Activated naive CD4-positive, alpha-beta T cell treated with anti-CD3 and anti-CD28 coated beads, Interleukin-2, amount 10 ng/mL, durations not matched to agents 7 days and 5 days (primary cell): ENCODE results near the gene CDH6.
"Not testable (repeated sequence)": the region's sequence is repeated elsewhere in the genome, so short reads cannot be mapped to it uniquely, and the experiment has no call there.

Source experiments
- CTCF ChIA-PET: fragments of 350-600 bp; sonication (Branson Sonifier 250); formaldehyde crosslinking; loops from one replicate; lab custom pipeline; 2021; ENCODE audit warnings: antibody characterized with exemption; lab: Charles Lee
- DNase-seq: peaks from one replicate; pipeline ENCODE4 v3.0.0-alpha.2; 2020
- H3K27ac Mint-ChIP-seq: one replicate; pipeline ENCODE4 v1.8.0; 2021; ENCODE audit warnings: mild to moderate bottlenecking, moderate library complexity, mixed read lengths
- H3K27me3 Mint-ChIP-seq: one replicate; pipeline ENCODE4 v1.8.0; 2021; ENCODE audit warnings: mild to moderate bottlenecking, mixed read lengths
- H3K36me3 Mint-ChIP-seq: one replicate; pipeline ENCODE4 v1.8.0; 2021; ENCODE audit warnings: mixed read lengths
- H3K4me1 Mint-ChIP-seq: one replicate; pipeline ENCODE4 v1.8.0; 2021; ENCODE audit warnings: mixed read lengths
- H3K4me3 Mint-ChIP-seq: one replicate; pipeline ENCODE4 v1.8.0; 2021; ENCODE audit warnings: mild to moderate bottlenecking, moderate library complexity, mixed read lengths
- H3K9me3 Mint-ChIP-seq: one replicate; pipeline ENCODE4 v1.8.0; 2021; ENCODE audit warnings: mixed read lengths

The CDH6 gene

DNA sequence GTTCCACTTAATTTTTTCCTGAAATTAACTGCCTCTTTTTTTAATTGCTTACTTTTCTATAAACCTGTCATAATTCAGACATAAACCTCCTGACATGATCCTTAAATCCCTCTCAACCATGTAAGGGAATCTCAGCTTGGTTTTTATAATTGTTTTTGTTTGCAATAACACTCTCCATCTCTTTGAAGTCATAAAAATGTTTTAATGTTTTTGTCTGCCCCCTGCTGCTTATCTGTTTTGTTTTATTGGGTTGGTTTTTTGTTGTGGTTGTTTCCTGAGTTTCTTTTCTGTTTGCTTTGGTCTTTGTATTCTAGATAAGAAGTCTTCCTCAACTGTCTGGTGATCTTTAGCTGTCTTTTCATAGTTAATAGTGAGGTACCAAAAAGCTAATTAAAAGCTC lies 142.0 kb downstream of the CDH6 start:
- DNase-seq = no peak
- Mint-ChIP-seq H3K9me3 (no peaks in the 10 kb centered on the region), H3K4me1 (no peaks in the 10 kb centered on the region), H3K36me3 (no peaks in the 10 kb centered on the region), H3K27ac (no peak overlapping the region), H3K27me3 (no peaks in the 10 kb centered on the region), H3K4me3 (no peak overlapping the region)
- CTCF ChIA-PET = no interaction called here

DNA sequence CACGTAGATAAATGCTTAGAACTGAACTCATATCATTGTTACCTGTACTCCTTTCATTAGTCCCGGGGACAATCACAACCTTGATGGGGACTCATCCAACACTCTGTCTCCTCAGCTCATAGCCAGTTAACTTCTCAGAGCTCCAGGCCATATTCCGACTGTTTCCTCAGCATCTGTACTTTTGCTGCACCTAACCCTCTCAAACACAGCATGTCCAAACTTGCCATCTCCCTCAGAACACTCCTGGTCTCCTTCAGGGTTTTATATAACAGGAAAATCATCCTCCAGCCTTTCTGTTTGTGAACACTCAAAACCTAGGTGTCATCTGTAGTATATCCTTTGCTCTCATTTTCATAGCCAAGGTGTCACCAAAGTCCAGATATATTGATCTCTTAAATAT lies 150.5 kb downstream of the CDH6 start:
- Mint-ChIP-seq H3K4me1 (no peaks in the 10 kb centered on the region), H3K27me3 (no peaks in the 10 kb centered on the region), H3K4me3 (no peak overlapping the region), H3K9me3 (no peaks in the 10 kb centered on the region), H3K27ac (no peak overlapping the region), H3K36me3 (no peaks in the 10 kb centered on the region)
- CTCF ChIA-PET = no interaction called here
- DNase-seq = no peak

DNA sequence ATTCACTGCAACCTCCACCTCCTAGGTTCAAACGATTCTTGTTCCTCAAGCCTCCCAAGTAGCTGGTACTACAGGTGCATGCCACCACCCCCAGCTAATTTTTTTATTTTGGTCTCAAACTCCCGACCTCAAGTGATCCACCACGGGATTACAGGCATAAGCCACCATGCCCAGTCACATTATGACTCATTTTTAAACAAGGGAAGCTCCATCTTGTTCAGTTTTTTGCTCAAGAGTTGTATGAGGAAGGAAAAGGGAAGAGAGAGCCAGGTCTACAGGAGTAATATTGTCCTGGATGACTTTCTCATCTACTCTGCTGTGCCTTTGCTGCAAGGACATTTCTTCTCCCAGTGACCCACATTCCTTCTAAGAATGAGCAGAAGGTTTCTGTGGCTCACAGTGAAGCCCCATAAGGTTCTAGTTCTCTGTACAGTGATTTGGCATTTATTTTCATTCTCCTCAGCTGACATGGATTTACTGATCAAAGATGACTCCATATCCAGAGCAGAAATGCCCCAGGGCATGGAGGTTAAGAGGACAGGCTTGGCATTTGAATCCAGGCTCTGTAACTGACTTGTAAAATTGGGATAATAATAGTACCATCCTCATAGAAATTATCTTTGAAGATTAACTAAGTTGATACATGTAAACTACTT lies 153.5 kb downstream of the CDH6 start:
- CTCF ChIA-PET = no interaction called here
- Mint-ChIP-seq H3K27ac (no peak overlapping the region), H3K4me1 (no peaks in the 10 kb centered on the region), H3K9me3 (no peaks in the 10 kb centered on the region), H3K36me3 (no peaks in the 10 kb centered on the region), H3K27me3 (peaks cover 6% of the 10 kb centered on the region), H3K4me3 (no peak overlapping the region)
- DNase-seq = no peak

DNA sequence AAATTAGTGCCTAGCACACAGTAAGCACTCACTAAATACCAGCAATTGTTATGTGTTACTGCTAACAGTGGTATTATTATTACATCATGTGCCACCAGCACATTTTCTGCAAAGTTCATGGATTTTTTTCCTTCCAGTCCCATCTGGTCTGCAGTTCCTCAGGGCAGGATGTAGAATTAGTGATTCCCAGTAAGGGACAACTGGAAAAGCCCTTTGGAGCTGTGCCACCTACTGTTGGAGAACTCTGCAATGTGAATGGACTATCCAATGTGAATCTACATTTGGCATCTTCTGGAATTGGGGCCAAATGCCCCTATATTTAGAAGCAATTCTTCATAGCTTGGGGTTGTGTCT lies 154.0 kb downstream of the CDH6 start:
- no peak overlapping the region for H3K27ac Mint-ChIP-seq
- H3K4me3 Mint-ChIP-seq = no peak overlapping the region
- no peaks in the 10 kb centered on the region for H3K9me3 Mint-ChIP-seq
- DNase-seq = no peak
- H3K27me3 Mint-ChIP-seq = peaks cover 6% of the 10 kb centered on the region
- no peaks in the 10 kb centered on the region for H3K4me1 Mint-ChIP-seq
- CTCF ChIA-PET = no interaction called here
- H3K36me3 Mint-ChIP-seq = no peaks in the 10 kb centered on the region

DNA sequence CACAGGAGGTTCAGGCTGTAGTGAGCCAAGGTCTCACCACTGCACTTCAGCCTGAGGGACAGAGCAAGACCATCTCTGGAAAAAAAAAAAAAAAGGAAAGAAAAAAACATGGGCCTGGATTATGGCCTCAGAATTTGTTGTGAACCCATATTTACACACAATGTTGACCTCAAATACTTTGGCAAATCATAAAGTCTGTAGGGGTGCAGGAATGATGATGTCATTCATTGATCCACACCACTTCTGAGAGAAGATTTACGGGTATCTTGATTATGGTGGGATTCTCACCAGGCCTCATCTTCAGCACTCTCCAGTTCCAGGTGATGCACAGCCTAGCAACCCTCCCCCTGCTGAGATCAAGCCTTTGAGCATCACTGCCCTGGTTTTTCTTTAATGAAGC lies 156.9 kb downstream of the CDH6 start:
- Mint-ChIP-seq H3K36me3 (no peaks in the 10 kb centered on the region), H3K4me1 (no peaks in the 10 kb centered on the region), H3K9me3 (no peaks in the 10 kb centered on the region), H3K27me3 (peaks cover 6% of the 10 kb centered on the region), H3K4me3 (no peak overlapping the region), H3K27ac (no peak overlapping the region)
- CTCF ChIA-PET = no interaction called here
- DNase-seq = no peak

DNA sequence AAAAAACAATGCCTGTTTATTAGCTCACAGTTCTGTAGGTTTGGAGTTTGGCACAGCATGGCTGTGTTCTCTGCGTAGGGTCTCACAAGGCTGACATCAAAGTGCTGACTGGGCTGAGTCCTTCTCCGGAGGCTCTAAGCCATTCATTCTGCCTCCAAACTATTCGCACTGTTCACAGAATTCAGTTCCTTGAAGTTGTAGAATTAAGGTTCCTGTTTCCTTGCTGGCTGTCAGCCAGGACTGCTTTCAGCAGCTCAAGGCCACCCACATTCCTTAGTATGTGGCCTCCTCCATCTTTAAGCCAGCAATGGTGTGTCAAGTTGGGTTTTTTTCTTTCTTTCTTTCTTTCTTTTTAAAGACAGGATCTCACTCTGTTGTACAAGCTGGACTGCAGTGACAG lies 161.9 kb downstream of the CDH6 start:
- Mint-ChIP-seq H3K27ac (no peak overlapping the region), H3K36me3 (no peaks in the 10 kb centered on the region), H3K4me3 (no peak overlapping the region), H3K9me3 (no peaks in the 10 kb centered on the region), H3K27me3 (peaks cover under 1% of the 10 kb centered on the region), H3K4me1 (no peaks in the 10 kb centered on the region)
- DNase-seq = no peak
- CTCF ChIA-PET = no interaction called here

DNA sequence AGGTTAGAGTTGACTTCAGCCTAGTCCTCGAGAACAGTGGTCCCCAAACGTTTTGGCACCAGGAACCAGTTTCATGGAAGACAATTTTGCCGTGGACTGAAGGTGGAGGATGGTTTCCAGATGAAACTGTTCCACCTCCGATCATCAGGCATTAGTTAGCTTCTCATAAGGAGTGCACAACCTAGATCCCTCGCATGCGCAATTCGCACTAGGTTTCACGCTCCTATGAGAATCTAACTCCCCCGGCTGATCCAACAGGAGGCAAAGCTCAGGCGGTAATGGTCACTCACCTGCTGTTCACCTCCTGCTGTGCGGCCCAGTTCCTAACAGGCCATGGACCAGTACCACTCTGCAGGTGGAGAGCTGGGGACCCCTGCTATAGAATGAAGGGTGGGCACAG lies 163.6 kb downstream of the CDH6 start:
- no peaks in the 10 kb centered on the region for H3K9me3 Mint-ChIP-seq
- H3K27ac Mint-ChIP-seq = no peak overlapping the region
- no peak overlapping the region for H3K4me3 Mint-ChIP-seq
- DNase-seq = no peak
- H3K27me3 Mint-ChIP-seq = no peaks in the 10 kb centered on the region
- CTCF ChIA-PET = no interaction called here
- H3K36me3 Mint-ChIP-seq = no peaks in the 10 kb centered on the region
- H3K4me1 Mint-ChIP-seq = no peaks in the 10 kb centered on the region

DNA sequence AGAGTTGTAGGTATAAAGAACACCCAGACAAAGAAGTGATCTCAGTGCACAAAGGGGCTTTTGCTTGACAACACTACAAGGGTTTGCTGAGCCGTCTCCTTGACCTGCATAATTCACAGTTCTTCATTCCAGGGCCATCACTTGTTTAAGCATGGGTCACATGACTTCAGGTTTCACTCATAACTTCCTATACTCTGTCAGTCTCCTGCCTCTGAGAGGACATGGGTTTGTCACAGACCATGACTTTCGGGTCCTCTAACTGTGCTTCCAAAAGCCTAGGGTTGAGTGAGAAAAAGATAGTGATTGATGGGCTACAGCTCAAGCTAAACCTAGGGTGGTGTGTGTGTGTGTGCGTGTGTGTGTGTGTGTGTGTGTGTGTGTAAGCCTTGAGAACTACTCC lies 166.4 kb downstream of the CDH6 start:
- Mint-ChIP-seq H3K9me3 (no peaks in the 10 kb centered on the region), H3K4me3 (no peak overlapping the region), H3K27me3 (no peaks in the 10 kb centered on the region), H3K27ac (no peak overlapping the region), H3K36me3 (no peaks in the 10 kb centered on the region), H3K4me1 (no peaks in the 10 kb centered on the region)
- no peak for DNase-seq
- CTCF ChIA-PET = interaction anchor here (0.8 kb wide), 1 partner anchor 34 kb away, joined by 4 read pairs; no protein-coding TSS in a partner anchor

DNA sequence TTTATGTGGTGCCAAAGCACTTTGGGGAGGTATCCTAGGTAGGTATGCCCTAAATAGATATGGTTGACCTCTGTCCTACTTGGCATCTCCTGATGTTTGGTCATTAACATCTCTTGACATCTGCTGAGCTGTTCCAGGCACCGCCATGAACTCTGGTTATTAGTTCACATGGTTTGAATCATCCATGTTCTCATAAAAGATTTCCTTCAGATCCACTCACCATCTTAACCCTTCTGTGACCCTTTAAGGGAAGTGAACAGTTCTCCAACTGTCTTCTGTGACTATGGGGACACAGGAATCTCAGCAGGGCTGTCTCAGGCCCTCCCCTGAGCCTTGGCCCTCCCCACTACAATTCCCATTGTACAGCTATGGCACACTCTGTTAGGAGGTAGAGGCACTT lies 167.7 kb downstream of the CDH6 start:
- H3K4me1 Mint-ChIP-seq = no peaks in the 10 kb centered on the region
- CTCF ChIA-PET = no interaction called here
- no peaks in the 10 kb centered on the region for H3K9me3 Mint-ChIP-seq
- no peak for DNase-seq
- H3K27ac Mint-ChIP-seq = no peak overlapping the region
- no peaks in the 10 kb centered on the region for H3K27me3 Mint-ChIP-seq
- no peak overlapping the region for H3K4me3 Mint-ChIP-seq
- H3K36me3 Mint-ChIP-seq = no peaks in the 10 kb centered on the region

DNA sequence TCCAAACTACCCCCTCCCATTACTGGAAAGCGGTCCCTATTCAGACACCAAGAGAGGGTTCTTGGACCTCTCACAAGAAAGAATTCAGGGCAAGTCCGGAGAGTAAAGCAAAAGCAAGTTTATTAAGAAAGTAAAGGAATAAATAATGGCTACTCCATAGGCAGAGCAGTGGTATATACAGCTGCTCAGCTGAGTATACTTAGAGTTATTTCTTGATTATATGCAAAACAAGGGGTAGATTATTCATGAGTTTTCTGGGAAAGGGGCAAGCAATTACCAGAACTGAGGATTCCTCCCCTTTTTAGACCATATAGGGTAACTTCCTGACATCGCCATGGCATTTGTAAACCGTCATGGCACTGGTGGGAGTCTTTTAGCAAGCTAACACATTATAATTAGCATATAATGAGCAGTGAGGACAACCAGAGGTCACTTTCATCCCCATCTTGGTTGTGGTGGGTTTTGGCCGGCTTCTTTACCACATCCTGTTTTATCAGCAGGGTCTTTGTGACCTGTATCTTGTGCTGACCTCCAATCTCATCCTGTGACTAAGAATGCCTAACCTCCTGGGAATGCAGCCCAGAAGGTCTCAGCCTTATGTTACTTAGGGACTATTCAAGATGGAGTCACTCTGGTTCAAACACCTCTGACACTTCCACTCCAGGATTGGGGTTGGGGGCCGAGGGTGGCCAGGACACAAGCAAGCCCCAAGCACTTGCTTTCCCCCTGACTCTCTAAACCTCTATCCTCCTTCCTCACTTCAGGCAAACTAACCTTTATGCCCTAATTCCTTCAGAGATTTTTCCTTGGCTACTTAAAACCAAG lies 168.4 kb downstream of the CDH6 start:
- H3K4me3 Mint-ChIP-seq, H3K27me3 Mint-ChIP-seq, DNase-seq, H3K27ac Mint-ChIP-seq, CTCF ChIA-PET, H3K4me1 Mint-ChIP-seq, H3K36me3 Mint-ChIP-seq, H3K9me3 Mint-ChIP-seq: not testable (repeated sequence)

DNA sequence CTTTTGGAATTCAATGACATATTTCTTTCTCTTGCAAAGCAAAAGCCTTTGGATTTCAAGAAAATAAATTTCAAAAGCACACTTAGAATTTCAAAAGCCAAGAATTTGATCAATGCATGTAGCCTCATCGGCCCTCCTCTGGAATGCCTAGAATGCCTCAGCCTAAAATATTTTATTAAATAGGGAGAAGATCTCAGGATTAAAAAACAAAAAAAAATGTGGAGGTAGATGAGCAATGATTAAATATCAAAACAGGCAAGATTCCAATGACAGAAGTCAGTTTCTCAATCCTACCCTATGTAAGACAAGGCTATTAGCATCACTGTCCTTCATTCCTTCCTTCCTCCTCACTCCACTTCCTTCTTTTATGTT lies 169.0 kb downstream of the CDH6 start:
- Mint-ChIP-seq H3K4me1 (no peaks in the 10 kb centered on the region), H3K9me3 (no peaks in the 10 kb centered on the region), H3K27me3 (no peaks in the 10 kb centered on the region)

DNA sequence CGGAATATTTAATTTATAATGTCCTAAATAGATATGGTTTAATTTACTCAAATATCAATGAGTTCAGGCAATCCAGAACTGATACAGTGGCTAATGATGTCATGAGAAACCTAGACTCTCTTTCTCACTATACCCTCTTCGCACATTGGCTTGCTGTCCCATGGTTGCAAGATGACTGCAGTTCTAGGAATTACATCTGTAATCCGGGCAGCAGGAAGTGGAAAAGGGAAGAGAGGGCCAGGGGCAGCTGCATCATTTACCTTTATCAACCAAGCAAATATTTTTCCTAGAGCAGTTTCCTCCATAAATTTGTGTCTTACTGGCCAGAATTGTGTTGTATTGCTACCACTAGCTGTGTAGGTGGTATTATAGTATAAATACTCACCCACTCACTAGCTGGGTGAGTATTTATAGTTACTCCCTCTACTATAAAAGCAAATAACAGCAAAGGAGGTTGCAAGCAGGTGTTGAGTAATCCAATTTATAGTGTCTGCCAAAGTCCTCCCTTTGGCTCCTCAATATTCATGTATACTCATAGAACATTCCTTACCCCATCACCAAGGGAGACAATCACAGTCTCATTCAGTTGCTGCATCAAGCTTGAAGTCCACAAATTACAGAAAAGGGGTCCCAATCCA lies 169.6 kb downstream of the CDH6 start:
- H3K27me3 Mint-ChIP-seq = no peaks in the 10 kb centered on the region
- no peaks in the 10 kb centered on the region for H3K4me1 Mint-ChIP-seq
- H3K9me3 Mint-ChIP-seq = no peaks in the 10 kb centered on the region
- no peak overlapping the region for H3K4me3 Mint-ChIP-seq
- no peaks in the 10 kb centered on the region for H3K36me3 Mint-ChIP-seq
- H3K27ac Mint-ChIP-seq = no peak overlapping the region
- CTCF ChIA-PET = no interaction called here
- no peak for DNase-seq

More for the DNA sequence above, 169.0 kb downstream of the CDH6 start:
- CTCF ChIA-PET = no interaction called here
- H3K36me3 Mint-ChIP-seq = no peaks in the 10 kb centered on the region
- DNase-seq = no peak
- H3K4me3 Mint-ChIP-seq = no peak overlapping the region
- no peak overlapping the region for H3K27ac Mint-ChIP-seq

DNA sequence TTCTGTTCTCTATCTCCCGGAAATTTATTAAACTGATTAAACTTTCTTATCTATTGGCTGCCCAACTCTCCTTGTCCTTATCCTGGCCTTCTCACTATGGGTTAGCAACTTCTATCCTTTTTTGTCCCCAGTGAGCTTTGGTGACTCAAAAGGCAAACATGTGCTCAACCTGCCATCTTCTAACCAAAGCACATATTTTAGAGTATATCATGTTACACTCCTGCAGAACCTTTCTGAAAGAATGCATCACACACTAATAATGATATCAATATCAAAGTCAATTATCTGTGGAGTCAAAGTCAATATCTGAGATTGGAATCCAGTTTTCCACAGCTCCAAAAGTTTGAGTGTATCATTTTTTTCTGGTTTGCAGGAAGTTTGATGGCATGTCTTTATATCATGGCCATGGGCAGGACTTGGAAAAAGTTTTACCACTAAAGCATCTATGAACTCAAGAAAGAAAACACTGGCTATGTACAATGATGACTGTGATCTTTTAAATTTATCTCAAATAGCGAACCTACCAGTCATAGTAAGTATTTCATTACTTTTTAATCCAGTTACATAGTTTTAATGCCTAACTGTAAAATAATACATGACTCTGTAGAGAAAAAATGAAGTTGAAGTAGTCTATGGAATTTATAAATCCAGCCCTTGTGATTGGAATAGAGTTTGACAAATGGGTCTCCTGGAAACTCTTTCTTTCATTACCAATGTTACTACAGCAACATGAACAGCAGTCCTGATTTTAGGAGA lies 171.6 kb downstream of the CDH6 start:
- H3K27ac Mint-ChIP-seq = no peak overlapping the region
- no peaks in the 10 kb centered on the region for H3K4me1 Mint-ChIP-seq
- no peaks in the 10 kb centered on the region for H3K36me3 Mint-ChIP-seq
- CTCF ChIA-PET = no interaction called here
- no peaks in the 10 kb centered on the region for H3K27me3 Mint-ChIP-seq
- H3K9me3 Mint-ChIP-seq = no peaks in the 10 kb centered on the region
- no peak overlapping the region for H3K4me3 Mint-ChIP-seq
- DNase-seq = no peak

DNA sequence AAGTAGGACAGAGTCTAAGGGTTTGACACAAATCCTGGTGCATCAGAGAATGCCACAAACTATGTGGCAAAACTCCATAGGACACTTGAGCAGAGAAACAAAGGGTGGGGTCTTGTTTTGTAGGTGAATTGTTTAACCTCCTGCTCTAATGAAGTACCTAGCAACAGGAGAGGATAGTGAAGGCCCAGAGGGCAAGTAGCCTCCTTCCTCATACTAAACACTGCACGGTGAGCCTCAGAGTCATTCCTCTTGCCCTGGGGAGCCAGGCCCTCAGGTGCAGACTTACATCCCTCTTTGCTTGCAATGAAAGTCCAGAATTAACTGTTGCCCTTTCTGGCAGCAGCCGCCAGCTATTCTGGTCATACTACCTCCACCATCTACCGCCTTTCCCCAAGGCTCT lies 172.3 kb downstream of the CDH6 start:
- Mint-ChIP-seq H3K27ac (no peak overlapping the region), H3K27me3 (peaks cover 6% of the 10 kb centered on the region), H3K4me3 (no peak overlapping the region), H3K9me3 (no peaks in the 10 kb centered on the region), H3K4me1 (no peaks in the 10 kb centered on the region), H3K36me3 (no peaks in the 10 kb centered on the region)
- no peak for DNase-seq
- CTCF ChIA-PET = no interaction called here
